Stimulated activated CD4-positive, alpha-beta T cell treated with anti-CD3 and anti-CD28 coated beads, Interleukin-1b, Interleukin-23, amount 100 ng/mL, for 24 hours (primary cell): Measurements from ENCODE around the gene ALKBH3.

Experiments
- DNase-seq, 4 experiments: peaks; one replicate each; pipeline ENCODE4 v3.0.0-alpha.2; 2020; ENCODE audit warnings: low read depth in 4 of 4, low spot score in 1 of 4

Gene ALKBH3

GRCh38 chr11:43957571-43957970 is 76.9 kb downstream of the ALKBH3 start:
- DNase-seq, result no peak

- DNase-seq, result no peak
These were observed 78.8 kb downstream of the ALKBH3 start for GRCh38 chr11:43959321-43959995.

- no peak for DNase-seq
These were observed 82.0 kb downstream of the ALKBH3 start for GRCh38 chr11:43962383-43963278.

GRCh38 chr11:43963279-43963620 is 82.6 kb downstream of the ALKBH3 start:
- no peak for DNase-seq

GRCh38 chr11:43967661-43968060 is 87.0 kb downstream of the ALKBH3 start:
- DNase-seq, result no peak

- DNase-seq, result no peak
These were observed 88.1 kb downstream of the ALKBH3 start for GRCh38 chr11:43968719-43969118.

GRCh38 chr11:43969543-43969942 is 88.9 kb downstream of the ALKBH3 start:
- DNase-seq, result no peak
